ENCODE results near the gene ANKRD26.

ANKRD26 gene

DNA sequence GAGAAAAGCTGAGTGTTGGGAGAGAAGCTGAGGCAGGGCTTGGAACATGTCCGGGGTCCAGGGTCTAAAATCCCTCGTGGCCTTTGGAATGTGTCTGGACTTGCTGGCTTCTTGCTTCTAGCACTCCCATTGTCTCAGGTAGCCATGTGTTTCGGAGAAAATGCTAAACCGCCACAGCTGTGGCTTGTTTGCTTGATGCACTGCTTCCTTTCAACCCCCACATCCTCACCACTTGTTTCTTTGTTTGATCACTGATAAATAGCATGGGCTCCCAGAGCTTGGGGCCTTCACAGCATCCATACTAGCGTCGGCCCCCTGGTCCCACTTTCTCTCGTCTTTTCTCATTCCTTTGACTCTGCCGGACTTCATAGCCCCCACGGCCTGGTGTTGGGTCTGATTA is 102.7 kb downstream of the ANKRD26 start:
- no peak for DNase-seq

DNA sequence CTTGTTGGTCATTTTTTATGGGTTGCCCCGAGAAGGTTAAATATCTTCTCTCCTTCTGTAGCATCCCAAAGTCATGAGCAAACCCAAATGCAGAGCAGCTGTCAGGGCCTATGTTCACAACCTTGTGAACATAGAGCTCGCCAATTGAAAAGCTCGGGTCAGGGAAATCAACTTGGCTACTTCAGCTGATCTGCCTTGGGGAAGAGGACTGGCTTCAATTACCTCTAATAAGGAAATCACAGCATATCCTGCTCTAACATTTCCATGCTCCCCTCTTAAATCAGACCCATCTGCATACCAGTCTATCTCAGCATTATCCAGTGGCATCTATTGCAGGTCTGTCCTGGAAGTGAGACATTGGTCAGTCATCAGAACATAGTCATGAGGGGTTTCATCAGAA is 105.6 kb downstream of the ANKRD26 start:
- DNase-seq: no peak

DNA sequence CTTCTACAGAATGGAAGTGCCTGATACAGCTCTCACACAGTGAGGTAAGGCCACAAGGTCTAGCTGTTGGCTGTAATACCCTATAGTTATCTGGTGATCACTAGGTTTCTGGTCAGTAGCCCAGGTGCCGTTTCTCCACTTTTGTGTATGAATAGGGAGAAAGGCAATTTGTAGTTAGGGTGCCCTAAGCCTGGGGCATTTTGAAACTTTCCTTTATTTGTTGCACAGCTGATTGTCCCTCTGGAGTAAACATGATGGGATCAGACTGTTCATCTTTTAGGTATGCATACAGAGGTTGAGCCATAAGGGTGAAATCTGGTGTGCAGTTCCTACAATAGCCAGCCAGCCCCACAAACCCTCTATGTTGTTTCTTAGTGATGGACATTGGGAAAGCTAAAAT is 112.4 kb downstream of the ANKRD26 start:
- no peak for DNase-seq

DNA sequence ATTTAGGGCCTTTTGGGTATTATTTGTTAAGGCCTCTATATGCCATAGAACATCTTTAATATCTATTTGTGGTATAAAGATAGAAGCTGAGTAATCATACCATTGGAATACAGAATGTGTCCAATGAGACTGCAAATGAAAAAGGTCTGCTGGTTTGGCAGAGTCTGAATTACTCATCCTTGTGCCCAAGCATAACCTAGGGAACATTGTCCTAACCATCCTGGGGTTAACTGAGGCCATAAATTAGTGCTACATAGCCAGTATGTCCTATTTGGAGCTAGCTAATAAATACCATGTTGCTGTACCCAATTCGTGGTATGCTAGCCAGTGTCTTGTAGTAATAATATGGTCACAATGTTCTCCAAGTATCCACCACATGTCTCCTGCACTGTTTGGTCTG is 117.1 kb downstream of the ANKRD26 start:
- DNase-seq: no peak

DNA sequence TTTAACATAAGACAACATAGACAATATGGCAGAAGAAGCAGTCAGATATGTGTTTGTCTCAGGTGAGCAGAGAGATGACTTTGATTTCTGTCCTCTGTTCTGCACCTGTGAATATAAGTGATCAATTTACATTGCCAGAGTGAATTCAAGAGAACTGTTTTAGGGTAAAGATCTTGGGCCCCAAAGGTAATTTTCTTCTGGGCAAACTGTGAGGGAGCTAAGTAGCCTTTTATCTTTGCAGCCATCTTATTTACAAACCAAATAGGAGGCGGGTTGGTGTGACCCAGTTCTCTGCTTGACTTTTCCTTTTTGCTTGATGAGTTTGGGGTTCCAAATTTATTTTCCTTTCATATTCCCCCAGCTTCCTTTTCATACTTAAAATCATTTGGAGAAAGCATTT is 118.2 kb downstream of the ANKRD26 start:
- no peak for DNase-seq

DNA sequence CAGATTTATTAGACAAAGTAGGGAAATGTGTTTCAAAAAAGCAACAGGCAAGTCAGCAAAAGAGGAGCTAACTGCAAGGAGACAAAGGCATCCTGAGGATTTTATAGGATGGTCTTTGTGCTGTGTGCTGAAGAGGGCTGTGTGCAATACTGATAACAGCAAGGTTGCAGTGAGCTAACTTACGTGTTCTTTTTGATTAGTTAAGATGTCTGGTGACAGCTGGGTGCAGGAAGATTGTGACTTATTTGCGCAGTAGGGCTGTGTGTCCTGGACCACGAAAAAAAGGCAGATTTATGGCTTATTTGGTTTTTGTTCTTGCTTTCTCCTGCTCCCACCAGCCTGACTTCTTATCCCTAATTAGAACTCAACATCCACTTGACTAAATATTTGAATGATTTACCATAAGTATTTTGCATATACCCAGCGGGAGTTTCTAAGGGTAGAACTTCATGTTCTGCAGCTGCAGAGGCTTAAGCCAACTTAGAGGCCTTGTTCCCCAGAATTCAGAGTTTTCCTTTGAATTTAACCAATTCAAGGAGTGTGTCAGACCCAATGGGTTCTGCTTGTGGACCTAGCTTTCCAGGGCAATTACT is 119.0 kb downstream of the ANKRD26 start:
- DNase-seq: no peak

DNA sequence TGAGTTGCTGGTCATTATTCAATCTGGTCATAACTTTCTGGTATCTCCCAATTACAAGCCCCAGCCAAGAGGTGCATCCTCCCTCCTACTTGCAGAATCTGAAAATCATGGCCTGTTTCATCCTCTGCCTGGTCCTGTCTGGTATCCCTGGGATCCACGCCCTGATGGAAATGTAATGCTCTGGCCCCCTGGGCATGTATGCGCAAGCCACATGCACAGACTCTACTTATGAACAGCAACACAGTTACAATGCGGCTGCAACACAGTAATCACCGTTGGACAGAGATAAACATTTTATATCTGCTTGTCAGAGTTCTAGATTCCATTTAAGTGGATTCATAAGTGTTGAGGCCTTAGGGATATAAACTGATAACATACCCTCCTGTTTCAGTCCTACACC is 121.8 kb downstream of the ANKRD26 start:
- DNase-seq: no peak

DNA sequence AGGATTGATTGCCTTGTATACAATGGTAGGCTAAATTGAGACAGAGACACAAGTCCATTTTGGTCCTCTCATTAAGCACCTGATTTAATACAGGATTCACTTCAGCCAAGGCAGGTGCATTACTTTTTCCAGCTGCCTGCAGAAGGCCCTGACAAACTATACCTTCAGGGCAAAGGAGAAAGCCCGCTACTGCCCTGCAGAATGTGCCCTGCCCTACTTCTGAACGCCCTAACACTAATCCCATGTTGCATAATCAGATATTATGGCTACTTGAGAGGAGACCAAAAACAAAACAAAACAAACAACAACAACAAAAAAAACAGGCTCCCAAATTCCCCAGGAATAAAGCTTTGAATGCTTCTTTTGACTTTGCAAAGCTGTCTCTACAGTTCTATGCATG is 122.7 kb downstream of the ANKRD26 start:
- DNase-seq: no peak

DNA sequence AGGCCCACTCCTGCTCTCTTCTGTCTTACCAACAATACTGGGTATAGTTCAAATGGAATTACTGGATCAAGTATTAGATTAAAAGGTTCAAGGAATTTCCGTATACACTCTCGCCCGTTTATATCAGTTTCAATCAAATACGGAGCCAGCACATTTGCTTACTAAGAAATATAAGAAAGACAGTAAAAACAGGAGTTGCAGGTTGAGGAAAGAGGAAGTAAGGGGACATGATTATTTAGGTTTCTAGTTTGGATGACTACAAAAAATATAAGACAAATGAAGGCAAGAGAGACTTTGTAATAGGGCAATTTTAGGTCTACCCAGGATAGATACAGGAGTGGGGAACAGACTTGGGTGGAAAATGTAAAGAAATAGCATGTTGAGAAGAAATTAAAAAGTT is 129.6 kb downstream of the ANKRD26 start:
- DNase-seq: no peak

DNA sequence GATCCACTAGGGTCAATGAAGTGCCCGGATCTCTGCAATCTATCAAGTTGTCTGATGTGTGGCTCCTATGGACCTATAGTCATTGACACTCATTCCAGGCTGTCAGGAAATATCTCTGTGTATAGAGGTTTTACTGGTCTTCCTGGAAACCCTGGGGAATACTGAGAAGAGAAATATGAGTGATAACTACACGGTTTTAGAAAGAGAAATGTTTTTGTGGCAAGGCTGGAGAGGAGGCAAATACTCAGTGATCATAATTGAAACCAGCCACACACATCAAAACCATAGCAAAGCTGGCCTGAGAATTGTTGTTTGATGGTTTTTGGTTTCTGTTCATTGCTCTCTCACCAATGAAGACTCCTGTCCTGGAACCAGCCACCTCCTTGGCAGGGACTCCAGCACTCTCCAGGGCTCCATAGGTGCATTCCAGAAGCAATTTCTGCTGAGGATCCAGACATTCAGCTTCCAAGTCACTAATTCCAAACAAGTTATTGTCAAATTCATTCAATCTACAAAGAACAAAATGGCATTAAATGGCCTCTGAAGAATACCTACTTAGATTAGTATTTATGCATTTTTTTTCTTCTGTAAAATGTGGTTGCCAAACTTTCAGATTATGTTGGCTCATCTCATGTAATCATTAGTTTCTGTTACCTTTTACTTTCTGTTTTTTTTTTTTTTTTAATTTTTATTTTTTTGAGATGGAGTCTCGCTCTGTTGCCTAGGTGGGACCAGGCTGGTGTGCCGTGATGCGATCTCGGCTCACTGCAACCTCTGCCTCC is 131.0 kb downstream of the ANKRD26 start:
- no peak for DNase-seq

DNA sequence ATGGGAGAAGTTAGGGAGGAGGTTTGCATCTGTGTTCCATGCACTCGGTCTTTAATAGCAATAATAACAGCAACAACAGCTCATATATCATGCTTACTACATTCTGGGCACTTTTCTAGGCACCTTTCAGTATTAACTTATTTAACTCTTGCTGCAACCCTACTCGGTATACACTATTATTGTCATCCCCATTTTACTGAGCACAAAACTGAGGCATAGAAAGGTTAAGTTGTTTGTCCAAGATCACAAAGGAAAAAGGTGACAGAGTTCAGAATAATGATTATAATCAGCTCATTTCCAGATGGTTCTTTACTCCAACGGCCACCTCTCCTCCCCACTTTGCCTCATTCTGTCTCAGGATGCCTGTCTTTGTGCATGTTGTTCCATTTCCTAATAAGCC is 137.5 kb downstream of the ANKRD26 start:
- no peak for DNase-seq

DNA sequence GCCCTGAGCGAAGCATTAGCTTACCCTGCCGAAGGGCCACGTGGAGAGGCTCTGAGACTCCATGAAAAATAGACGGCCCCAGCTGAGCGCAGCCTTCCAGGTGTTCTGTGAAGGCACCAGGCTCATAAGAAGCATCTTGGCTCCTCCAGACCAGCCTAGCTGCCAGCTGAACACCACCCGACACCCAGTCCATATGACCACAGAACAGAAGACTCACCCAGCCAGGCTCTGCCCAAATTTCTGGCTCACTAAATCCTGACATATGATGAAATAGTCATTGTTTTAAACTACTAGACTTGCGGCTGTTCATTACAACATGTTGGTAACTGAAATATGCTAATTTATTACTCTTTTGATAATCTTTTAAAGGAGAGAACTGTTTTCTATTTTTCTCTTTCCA is 140.0 kb downstream of the ANKRD26 start:
- no peak for DNase-seq

DNA sequence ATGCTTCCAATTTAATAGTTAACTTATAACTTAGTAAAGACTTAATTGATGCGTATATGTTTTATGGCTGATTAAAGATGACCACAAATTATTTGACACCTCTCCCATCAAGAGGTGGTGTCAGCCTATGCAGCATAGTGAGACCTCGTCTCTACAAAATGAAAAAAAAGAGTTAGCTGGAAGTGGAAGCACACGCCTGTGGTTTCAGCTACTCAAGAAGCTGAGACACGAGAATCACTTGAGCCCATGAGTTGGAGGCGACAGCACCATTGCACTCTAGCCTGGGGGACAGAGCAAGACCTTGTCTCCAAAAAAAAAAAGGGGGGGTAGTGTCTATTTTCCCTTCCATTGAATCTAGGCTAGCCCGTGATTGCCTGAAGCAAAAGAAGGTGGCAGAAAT is 140.5 kb downstream of the ANKRD26 start:
- DNase-seq: no peak

All from NCI-H1694 treated with DMSO at 0.1 percent for 48 hours (cell line).